ENCODE data around the gene SARS1. TPM values are rescaled to one million over a fixed set of nuclear protein-coding genes. Genes with fewer than 3 reads are reported as not detected.

SARS1 gene
- total and polyA plus RNA-seq, 7 donors = 100 to 160 (median 135) TPM

DNA sequence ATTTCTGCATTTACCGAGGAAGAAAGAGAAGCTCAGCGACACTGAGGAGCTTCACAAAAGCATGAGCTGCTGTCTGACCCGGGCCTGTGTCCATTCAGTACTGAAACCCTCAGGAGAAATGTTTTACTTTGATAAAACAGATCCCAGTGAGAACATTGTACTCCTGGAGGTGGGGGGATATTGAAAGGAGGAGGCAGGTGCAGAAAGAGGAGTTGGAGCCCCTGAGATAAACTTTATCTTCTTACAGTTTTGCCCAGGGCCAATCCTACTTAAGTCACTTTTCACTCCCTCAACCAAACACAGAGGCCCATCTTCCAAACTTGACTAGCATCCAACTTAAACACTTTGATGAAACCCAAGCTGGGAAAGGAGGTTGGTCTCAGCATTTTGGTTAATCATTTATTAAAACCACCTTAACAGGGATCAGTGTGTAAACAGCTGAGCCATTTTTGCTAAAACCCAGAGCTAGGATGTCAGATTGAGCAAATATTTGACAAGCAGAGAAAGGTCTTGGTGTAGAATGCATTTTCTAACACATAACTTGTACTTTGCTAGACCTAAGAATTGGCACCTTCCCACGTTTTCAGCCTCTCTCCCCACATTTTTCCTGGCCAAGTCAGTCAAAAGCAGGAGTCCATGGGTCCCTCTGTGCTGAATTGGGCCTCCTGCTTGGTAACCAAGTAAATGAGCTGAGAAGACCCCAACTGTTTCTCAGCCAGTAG lies 32.5 kb upstream of the SARS1 start:
- H3K27ac ChIP-seq = peak overlapping the region in 2 of 4 donors; percentile 12 to 46
- H3K4me3 ChIP-seq = no peak overlapping the region
- H3K36me3 ChIP-seq = no peaks in the 10 kb centered on the region
- H3K27me3 ChIP-seq = no peaks in the 10 kb centered on the region
- peaks cover 0 to 7% (median 5%) of the 10 kb centered on the region in 4 donors for H3K4me1 ChIP-seq
- WGBS, 2 donors = 15 to 47% methylated on average over 4 of the region's 4 CpGs
- TF ChIP-seq, protein P1, sequence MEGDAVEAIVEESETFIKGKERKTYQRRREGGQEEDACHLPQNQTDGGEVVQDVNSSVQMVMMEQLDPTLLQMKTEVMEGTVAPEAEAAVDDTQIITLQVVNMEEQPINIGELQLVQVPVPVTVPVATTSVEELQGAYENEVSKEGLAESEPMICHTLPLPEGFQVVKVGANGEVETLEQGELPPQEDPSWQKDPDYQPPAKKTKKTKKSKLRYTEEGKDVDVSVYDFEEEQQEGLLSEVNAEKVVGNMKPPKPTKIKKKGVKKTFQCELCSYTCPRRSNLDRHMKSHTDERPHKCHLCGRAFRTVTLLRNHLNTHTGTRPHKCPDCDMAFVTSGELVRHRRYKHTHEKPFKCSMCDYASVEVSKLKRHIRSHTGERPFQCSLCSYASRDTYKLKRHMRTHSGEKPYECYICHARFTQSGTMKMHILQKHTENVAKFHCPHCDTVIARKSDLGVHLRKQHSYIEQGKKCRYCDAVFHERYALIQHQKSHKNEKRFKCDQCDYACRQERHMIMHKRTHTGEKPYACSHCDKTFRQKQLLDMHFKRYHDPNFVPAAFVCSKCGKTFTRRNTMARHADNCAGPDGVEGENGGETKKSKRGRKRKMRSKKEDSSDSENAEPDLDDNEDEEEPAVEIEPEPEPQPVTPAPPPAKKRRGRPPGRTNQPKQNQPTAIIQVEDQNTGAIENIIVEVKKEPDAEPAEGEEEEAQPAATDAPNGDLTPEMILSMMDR (IDR thresholded peaks at IDR 0.05) = no peak
- TF ChIP-seq EP300 (IDR thresholded peaks at IDR 0.05) (no peak), POLR2AphosphoS5 (IDR thresholded peaks at IDR 0.05) (no peak), POLR2A (IDR thresholded peaks at IDR 0.05) (no peak)
- intact Hi-C loops (cut with DNase I) = no loop called here
- no peaks in the 10 kb centered on the region for H3K9me3 ChIP-seq
- DNase-seq = no peak

DNA sequence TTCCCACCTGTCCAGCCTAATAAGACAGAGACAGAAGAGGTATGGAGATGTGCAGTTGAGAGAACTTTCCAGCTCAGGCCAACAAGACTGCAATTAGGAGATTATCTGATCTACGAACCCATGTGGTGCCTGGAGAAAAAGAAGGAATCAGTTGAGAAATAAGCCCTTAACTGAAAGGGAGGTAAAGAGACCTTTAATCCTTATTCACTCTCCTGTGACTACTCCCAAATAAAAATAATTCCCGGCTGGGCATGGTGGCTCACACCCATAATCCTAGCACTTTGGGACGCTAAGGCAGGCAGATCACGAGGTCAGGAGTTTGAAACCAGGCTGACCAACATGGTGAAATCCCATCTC lies 31.9 kb upstream of the SARS1 start:
- no peak for DNase-seq
- Histone ChIP-seq H3K36me3 (no peaks in the 10 kb centered on the region), H3K4me1 (peaks cover 0 to 13% (median 10%) of the 10 kb centered on the region in 4 donors), H3K4me3 (no peak overlapping the region), H3K9me3 (no peaks in the 10 kb centered on the region), H3K27ac (peak overlapping the region in 1 of 4 donors; percentile 12), H3K27me3 (no peaks in the 10 kb centered on the region)
- 12 to 61% methylated on average over 4 of the region's 4 CpGs for WGBS, 2 donors
- intact Hi-C loops (cut with DNase I) = no loop called here
- TF ChIP-seq POLR2A (IDR thresholded peaks at IDR 0.05) = no peak
- TF ChIP-seq, protein P1 (IDR thresholded peaks at IDR 0.05) = no peak
- no peak for TF ChIP-seq EP300 (IDR thresholded peaks at IDR 0.05)
- no peak for TF ChIP-seq POLR2AphosphoS5 (IDR thresholded peaks at IDR 0.05)

DNA sequence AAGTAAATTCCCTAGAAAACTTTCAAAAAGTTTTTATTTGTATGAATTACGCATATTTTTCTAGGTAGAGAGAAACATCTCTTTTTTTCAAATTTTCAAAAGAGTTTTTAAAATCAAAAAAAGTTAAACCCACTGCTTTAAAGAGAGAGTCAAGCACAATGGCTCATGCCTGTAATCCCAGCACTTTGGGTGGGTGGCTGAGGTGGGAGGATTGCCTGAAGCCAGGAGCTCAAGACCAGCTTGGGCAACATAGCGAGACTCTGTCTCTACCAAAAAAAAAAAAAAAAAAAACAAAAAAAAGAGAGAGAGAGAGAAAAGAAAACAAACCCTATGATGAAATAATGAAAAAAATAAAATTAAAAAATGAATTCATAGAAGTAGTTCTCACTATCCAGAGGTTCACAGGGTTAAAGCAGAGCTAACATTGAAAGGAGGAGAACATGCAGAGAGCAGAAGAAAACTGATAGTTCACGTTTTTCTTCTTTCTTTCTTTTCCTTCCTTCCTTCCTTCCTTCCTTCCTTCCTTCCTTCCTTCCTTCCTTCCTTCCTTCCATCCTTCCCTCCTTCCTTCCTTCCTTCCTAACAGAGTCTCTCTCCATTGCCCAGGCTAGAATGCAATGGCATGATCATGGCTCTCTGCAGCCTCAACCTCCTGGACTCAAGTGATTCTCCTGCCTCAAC lies 30.5 kb upstream of the SARS1 start:
- no peak for TF ChIP-seq POLR2AphosphoS5 (IDR thresholded peaks at IDR 0.05)
- no peak for TF ChIP-seq POLR2A (IDR thresholded peaks at IDR 0.05)
- no peak for TF ChIP-seq EP300 (IDR thresholded peaks at IDR 0.05)
- TF ChIP-seq, protein P1 (IDR thresholded peaks at IDR 0.05) = no peak
- Histone ChIP-seq H3K4me3 (no peak overlapping the region), H3K36me3 (no peaks in the 10 kb centered on the region), H3K27me3 (no peaks in the 10 kb centered on the region), H3K27ac (no peak overlapping the region), H3K9me3 (no peaks in the 10 kb centered on the region), H3K4me1 (peaks cover 0 to 18% (median 18%) of the 10 kb centered on the region in 4 donors)
- no peak for DNase-seq
- intact Hi-C loops (cut with DNase I) = no loop called here
- WGBS, 2 donors = 80 to 84% methylated on average over 3 of the region's 3 CpGs

DNA sequence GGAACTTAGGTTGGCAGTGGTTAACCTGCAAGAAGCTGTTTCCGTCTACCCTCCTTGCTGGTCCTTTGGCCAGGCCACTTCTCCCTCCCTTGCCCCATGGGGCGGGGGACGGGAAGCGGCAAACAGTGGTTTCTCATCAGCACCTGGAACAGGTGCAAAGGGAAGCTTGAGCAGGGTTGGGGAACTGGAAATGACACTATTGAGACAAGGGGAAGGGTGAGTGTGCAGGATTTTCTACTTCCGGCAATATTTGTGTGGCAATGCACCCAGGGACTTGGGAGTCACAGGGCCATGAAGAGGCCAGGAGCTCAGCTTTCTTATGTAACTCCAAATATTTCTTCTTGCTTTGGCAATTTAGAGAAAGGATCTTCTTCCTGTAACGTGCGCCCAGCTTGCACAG lies 29.0 kb upstream of the SARS1 start:
- Histone ChIP-seq H3K36me3 (no peaks in the 10 kb centered on the region), H3K4me1 (peaks cover 0 to 18% (median 18%) of the 10 kb centered on the region in 4 donors), H3K27me3 (no peaks in the 10 kb centered on the region), H3K27ac (peak overlapping the region in 1 of 4 donors; percentile 78), H3K9me3 (no peaks in the 10 kb centered on the region), H3K4me3 (no peak overlapping the region)
- WGBS, 2 donors = 62 to 88% methylated on average over 7 of the region's 7 CpGs
- DNase-seq = no peak
- no peak for TF ChIP-seq EP300 (IDR thresholded peaks at IDR 0.05)
- no peak for TF ChIP-seq POLR2A (IDR thresholded peaks at IDR 0.05)
- TF ChIP-seq, protein P1 (IDR thresholded peaks at IDR 0.05) = no peak
- intact Hi-C loops (cut with DNase I) = loop anchor here (5.0 kb wide), 1 partner anchor 67 kb away; no protein-coding TSS in a partner anchor

Data from sigmoid colon (tissue), 7 donors.